ENCODE results near the gene PFKL.
"Not testable (repeated sequence)": the region's sequence is repeated elsewhere in the genome, so short reads cannot be mapped to it uniquely, and the experiment has no call there.

The PFKL gene

DNA sequence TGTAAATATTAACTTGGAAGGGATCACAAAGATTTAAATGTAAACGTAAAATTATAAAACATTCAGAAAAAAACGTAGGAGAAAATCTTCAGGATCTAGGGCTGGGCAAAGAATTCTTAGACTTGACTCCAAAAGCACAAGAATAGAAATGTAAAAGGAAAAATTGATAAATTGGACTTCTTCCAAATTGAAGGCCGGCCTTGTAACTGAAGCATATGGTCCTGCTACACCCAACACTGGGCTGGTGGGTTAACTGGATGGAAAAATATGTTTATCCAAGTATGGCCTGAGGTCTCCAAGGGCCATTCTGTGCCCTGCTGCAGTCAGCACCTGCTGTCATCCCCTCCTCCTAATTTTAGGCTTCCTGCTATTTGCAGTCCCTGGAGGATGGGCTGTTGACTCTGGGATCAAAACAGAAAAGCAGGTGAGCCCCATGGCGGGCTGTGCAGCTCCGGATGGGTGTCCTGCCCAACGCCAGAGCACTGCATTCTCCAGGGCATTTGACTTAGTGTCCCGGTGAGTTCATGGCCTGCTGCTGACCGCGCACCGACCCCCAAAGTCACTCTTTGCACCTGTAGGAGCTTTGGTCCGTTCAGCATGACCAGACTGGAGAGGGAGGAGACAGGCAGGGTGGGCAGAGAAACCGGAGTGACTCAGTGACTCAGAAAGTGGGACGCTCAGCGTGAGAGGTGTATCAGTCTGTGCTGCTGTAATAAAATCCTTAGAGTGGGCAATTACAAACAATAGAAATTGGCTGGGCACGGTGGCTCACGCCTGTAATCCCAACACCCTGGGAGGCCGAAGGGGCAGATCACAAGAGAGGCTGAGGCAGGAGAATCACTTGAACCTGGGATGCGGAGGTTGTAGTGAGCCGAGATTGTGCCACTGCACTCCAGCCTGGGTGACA is 20.2 kb upstream of the PFKL start:
- DNase-seq: no peak

DNA sequence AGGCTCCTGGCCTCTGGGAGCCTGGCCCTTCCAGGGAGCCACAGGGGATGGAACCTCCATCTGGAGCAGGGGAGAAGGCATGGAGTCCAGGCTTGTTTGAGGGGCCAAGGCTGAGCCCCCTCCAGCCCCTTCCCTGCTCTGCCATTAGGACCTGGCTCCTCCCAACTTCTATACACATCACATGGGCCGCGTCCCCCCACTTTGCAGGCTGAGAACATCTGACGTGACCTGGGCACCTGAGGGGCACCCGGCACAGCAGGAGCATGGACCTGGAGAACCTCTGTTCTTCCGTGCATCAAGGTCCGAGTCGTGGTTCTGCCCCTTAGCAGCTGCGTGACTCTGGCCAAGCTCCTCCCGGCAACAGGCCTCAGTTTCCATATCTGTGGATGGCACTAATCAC is 18.1 kb upstream of the PFKL start:
- DNase-seq: no peak

DNA sequence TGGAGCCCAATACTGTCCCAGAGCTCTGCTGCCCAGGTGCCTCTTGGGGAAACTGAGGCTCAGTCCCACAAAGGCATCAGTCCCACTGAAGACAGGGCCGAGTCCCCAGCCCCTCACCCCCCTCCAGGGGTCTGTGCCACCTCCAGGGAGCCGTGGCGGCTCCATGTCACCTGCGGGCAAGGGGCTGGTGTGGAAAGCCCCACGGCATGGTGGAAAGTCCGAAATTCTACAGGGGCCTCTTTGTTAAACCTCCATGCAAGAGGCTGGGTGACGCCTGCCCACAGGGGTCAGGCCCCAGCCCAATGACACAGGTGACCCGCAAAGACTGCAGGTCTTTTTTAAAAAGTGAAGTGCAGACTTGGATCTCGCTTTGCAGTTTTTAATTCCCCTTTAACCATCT is 17.5 kb upstream of the PFKL start:
- no peak for DNase-seq

DNA sequence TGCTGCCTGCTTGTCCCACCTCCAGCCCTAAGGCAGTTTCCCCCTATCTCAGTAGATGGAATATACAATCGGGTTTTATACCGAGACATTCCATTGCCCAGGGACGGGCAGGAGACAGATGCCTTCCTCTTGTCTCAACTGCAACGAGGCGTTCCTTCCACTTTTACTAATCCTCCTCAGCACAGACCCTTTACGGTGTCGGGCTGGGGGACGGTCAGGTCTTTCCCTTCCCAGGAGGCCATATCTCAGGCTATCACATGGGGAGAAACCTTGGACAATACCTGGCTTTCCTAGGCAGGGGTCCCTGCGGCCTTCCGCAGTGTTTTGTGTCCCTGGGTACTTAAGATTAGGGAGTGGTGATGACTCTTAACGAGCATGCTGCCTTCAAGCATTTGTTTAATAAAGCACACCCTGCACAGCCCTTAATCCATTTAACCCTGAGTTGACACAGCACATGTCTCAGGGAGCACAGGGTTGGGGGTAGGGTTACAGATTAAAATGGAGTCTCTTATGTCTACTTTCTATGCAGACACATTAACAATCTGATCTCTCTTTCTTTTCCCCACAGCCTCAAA is 16.6 kb upstream of the PFKL start:
- not testable (repeated sequence) for DNase-seq

DNA sequence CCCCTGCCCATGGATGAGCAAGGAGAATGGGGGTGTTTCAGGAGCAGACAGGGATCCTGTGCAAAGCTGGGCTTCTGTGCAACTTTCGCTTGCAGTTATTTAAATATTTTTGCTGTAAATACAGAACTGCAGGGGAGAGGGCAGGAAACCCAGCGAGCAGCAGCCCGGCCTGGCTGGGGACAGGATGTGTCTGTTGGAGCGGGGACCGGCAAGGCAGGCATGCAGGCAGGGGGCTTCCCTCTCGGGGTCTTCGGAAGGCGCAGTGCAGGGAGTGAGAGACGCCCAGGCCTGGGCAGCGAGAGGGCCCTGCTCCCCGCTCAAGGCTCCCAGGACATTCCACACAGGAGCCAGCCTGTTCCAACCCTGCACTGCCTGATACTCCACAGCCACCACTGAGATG is 15.9 kb upstream of the PFKL start:
- no peak for DNase-seq

DNA sequence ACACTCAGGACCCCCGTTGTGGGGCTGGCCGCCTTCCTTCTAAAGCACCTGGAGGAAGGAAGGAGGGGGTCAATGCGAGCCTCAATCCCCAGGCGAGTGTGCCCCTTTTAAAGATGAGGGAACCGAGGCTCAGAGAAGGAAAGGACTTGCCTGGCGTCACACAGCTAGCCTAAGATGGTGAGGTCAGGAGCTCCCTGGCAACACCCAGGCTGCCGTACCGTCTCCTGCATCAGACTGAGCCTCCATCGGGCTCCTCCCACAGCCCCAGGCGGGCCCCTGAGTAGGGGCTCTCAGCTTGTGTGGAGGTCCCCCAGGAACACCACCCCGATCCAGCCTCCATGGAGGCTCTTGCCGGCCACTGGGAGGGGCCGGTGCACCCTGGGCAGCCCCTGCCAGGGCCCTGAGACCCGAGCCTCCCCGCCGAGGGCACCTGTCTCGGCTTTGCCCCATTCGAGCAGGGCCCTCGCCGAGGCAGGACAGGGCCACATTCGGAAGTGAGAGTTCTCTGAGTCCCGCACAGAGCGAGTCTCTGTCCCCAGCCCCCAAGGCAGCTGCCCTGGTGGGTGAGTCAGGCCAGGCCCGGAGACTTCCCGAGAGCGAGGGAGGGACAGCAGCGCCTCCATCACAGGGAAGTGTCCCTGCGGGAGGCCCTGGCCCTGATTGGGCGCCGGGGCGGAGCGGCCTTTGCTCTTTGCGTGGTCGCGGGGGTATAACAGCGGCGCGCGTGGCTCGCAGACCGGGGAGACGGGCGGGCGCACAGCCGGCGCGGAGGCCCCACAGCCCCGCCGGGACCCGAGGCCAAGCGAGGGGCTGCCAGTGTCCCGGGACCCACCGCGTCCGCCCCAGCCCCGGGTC is 14.5 kb upstream of the PFKL start, which contains the start of gene AIRE:
Gene AIRE, plus strand, starts transcription at position 739 of the 855 bp plus-strand sequence. CDS start 131 bp downstream, outside the sequence.
- no peak for DNase-seq

DNA sequence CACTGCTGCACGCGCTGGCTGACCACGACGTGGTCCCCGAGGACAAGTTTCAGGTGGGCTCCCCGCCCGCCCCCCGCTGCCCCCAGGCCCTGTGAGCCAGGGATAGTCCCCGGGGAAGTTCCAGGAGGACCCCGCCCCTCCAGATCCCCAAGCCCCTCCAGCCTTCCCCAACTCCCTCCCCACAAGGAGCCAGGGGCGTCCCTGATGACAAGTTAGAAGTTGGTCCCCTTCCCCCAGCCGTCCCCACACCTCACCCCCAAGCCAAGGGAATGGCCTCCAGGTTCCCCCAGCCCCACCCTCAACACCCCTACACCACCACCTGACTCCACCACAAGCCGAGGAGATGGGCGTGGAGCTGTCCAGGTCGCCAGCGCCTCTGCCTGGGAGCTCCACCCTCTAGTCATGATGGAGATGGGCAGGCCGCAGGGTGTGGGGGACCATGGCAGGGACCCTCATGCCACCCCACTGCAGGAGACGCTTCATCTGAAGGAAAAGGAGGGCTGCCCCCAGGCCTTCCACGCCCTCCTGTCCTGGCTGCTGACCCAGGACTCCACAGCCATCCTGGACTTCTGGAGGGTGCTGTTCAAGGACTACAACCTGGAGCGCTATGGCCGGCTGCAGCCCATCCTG is 13.7 kb upstream of the PFKL start:
- DNase-seq: no peak

DNA sequence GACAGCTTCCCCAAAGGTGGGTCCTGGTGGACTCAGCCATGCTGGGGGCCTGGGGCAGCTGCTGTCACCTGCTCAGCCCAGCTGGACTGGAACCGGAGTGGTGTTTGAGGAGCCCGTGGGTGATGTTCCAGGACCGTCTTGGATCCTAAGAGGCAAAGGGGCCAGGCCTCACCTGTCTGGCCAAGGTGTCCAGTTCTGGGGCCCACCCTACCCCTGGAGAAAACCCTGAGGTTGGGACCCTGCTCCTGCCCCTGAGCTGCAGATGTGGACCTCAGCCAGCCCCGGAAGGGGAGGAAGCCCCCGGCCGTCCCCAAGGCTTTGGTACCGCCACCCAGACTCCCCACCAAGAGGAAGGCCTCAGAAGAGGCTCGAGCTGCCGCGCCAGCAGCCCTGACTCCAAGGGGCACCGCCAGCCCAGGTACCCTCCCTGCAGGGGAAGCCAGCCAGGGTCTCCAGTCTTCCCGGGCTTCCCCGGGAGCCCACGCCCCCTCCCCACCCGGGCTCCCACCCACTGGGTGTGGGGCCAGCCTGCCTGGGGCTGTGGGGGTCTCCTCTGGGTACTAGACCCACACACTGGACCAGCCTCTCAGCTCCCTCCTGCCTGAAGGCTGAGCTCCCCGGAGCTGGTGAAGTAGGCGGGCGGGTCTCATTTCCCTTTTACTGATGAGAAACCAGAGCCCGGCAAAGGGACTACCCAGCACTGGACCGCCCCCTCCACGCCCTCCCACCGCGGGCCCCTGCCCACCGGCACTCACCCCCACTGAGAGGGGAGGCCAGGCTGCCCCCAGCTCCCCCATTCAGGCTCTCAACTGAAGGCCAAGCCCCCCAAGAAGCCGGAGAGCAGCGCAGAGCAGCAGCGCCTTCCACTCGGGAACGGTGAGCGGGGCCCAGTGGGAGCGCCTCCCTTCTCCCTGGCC is 12.9 kb upstream of the PFKL start:
- no peak for DNase-seq

DNA sequence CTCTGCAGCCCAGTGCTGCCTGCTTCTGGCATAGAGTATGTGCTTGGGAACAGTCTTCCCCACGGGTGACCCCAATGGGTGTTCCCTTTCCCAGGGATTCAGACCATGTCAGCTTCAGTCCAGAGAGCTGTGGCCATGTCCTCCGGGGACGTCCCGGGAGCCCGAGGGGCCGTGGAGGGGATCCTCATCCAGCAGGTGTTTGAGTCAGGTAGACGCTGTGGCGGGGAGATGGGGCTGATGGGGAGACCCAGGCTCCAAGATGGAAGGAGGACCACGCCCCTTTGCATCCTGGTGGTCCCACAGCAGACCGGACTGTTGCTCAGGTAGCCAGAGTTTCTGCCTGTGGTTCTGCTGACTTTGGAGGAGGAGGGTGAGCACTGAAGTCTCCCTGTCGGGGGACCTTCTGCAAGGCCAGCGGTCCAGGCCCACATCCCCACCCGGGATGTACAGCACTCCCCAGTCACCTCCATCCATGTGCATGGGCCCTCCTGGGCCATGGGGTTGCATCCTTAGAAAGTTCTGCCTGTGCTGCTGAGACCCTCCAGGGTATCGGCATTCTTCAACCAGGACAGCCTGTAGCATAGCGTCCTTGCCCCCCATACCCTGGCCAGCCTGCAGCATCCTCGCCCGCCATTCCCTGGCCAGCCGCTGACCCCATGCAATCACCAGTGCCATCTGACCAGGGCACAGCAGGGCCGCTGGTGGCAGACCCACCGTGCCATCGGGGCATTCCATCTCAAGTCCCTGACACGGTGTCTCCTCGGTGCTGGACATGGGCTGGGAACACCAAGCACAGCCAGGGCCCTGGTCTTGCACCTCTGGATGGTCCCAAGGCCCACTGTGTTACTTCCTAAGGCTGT is 11.4 kb upstream of the PFKL start:
- no peak for DNase-seq

DNA sequence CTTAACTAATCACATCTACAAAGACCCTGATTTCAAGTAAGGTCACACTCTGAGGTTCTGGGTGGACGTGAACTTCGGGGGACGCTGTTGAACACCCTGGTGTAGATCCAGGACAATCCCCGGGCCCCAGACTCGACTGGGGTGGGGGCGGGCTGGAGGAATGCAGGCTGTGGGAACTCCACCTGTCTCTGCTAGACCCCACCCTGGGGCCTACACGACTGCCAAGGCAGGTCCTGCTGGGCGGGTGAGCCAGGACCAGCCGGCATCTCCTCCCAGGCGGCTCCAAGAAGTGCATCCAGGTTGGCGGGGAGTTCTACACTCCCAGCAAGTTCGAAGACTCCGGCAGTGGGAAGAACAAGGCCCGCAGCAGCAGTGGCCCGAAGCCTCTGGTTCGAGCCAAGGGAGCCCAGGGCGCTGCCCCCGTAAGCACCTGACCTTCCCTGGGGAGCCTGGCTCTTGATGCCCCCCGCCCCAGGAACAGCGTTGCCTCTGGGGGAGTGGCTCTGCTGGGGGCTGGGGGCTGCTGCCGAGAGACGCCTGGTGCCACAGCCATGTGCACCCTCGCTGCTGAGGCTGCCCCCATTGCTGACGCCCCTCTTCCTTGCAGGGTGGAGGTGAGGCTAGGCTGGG is 10.4 kb upstream of the PFKL start:
- no peak for DNase-seq

DNA sequence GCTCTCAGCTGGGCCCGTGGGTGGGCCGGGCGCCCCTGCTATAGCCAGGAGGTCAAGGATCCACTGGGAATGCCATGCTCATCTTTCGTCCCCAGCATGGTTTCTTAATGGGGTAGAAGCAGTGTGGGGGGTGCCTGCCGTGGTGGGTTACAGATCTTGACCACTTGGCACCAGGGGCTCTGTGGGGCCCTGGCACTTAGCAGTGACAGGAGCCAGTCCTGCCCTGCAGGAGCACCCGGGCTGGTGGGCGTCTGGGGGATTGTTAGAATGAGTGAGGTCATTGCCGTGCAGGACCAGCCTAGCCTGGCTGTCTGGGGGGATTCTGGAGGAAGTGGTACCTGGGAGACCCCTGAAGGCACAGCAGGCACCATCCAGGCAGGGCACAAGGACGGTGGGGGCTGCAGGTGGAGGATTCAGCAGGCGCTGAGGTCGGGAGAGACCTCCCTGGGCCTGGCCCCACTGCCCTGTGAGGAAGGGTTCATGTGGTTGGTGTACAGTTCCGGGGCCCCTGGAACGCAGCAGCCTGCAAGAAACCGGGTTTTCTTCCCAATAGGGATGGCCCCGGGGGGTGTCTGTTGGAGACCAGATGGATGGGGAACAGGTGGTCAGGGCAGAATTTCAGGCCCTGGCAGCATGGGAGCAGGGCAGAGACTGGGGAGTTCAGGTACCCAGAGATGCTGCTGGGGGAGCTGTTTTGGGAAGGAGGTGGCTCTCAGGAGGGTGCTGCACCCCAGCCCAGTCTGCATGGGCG is 9.4 kb upstream of the PFKL start:
- no peak for DNase-seq

DNA sequence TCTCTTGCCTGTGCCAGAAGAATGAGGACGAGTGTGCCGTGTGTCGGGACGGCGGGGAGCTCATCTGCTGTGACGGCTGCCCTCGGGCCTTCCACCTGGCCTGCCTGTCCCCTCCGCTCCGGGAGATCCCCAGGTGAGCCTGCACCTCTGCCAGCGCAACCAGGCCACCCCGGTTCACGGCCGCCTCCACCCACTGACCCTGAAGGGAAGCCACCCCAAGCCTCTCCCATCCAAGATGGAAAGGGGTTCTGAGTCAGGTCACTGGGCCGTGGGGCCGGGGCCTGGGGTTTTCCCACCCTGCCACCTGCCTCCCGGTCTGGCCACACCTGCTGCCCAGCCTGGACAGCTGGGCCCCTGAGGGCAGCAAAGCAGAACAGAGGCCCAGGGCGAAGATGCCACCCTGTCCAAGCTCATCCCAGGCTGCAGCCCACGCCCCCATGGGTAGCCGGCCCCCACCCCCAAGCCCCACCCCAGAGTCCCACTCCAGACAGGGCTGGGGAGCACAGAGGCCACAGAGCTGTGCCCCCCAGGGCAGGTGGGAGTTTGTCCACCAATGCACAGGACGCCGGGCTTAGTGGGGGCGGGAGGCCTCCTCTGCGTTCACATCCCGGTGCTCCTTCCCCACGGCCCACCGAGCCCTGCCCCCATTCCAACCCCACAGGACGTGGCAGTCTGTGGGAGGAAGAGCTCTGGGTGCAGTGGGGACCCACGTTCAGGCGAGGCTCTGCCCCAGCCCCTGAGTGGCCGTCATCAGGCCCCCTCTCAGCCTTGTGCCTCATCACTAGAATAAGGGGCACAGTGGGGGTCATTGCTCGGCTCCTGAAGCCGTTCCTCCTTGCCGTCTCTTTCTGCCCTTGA is 8.5 kb upstream of the PFKL start:
- no peak for DNase-seq

DNA sequence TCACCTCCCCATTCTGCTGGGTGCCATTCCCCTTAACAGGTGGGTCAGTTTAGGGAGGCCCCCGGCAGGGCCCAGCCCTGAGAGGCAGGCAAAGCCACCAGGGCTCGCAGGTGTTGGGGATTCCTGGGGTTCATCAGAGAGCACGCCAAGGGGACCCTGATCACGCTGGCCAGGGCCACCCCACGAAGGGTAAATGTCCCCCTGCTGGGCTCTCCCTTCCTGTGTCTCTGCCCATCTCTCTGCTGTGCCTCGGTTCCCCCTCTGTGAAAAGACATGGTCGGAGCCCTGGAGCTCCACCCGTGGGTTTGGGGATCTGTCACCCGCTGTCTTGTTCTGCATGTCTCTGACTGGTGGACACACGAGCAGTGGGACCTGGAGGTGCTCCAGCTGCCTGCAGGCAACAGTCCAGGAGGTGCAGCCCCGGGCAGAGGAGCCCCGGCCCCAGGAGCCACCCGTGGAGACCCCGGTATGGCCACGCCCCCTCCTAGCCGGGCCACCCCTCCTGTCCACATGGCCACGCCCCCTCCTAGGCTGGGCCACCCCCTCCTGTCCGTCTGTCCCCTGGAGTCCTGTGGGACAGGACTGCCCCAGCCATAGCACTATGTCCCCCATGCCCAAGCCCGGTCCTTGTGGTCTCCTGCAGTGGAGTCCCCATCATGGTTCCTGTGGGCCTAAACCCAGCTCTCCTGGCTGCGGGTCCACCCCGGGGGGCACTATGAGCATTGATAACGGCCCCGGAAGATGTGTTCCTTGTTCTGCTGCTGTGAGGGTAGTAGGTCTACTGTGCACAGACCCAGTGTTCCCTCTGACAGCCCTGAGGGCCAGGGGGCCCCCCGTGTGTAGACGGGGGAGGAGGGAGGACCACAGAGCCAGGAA is 7.7 kb upstream of the PFKL start:
- no peak for DNase-seq

DNA sequence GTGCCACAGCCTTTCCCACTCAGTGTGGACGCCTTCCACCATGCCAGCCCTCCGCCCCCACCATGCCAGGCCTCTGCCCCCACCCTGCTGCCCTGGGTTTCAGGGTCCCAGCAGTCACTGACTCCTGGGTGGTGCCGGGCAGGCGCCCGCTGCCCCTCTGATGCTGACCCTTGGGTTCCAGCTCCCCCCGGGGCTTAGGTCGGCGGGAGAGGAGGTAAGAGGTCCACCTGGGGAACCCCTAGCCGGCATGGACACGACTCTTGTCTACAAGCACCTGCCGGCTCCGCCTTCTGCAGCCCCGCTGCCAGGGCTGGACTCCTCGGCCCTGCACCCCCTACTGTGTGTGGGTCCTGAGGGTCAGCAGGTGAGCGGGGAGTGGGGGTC is 7.0 kb upstream of the PFKL start:
- DNase-seq: no peak

DNA sequence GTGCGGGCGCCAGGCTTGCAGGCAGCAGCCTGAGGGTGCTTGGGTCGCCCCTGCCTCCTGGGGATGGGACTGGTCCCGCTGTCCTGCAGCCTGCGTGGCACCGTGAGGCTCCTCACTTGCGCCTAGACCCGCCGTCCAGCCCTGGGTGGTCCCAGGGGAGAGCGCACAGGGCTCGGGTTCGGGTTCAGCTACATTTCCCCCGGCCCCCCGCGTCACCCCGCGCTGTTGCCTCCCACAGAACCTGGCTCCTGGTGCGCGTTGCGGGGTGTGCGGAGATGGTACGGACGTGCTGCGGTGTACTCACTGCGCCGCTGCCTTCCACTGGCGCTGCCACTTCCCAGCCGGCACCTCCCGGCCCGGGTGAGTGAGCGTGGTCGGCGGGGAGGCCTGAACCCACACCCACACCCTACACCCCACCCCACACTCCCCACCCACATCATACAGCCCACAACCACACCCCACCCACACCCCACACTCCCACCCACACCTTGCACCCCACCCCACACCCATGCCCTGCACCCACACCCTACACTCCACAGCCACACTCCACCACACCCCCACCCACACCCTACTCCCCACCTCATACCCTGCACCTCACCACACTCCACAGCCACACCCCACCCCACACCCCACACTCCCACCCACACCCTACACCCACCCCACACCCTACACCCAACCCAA is 6.2 kb upstream of the PFKL start:
- no peak for DNase-seq

DNA sequence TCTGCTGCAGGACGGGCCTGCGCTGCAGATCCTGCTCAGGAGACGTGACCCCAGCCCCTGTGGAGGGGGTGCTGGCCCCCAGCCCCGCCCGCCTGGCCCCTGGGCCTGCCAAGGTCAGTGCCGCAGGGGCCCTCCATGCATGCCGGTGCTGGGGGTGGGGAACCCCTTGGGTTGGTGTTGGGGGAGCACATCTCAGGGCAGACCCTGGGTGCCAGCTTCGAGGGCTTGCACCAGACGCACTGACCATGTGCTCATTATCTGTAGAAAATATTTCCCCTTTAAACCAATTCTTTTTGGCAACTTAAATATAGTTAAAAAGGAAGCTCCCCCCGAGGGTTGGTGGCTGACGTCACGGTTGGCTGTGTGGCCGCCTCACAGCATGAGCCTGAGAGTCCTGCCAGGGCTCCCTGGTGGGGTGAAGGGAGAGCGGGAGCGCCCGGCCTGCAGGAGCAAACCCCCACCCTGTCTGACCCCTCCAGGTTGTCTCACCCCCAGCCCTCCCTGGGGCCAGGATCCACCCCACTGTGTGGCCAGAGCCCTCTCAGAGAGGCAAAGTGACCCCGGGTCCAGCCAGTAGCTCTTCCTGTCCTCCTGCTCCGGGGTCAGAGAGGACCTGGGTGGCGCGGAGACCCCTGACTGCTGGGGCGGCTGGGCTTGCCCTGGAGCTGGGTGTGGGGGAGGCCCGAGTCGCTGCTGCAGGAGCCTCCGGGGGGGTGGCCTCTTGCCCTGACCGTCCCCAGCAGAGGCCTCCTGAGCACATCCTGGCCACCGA is 5.3 kb upstream of the PFKL start:
- no peak for DNase-seq
